H9 (cell line): ENCODE data around the gene ANKRD13C. TPM values are rescaled to one million over a fixed set of nuclear protein-coding genes. Genes with fewer than 3 reads are reported as not detected.

ENCODE experiments used
- DNase-seq: peaks from one replicate; pipeline ENCODE4 v3.0.0-alpha.2; 2017
- H2AFZ ChIP-seq: one replicate; pipeline ENCODE4 v1.6.1; 2013; ENCODE audit warnings: mild to moderate bottlenecking, low read length, control low read depth, moderate library complexity
- H2AK5ac ChIP-seq: 2 replicates; pipeline ENCODE4 v1.6.1; 2013; ENCODE audit warnings: low read length, control low read depth, mixed read lengths; ENCODE audit not compliant: insufficient read length
- H2BK120ac ChIP-seq: one replicate; pipeline ENCODE4 v1.6.1; 2013; ENCODE audit warnings: low read depth, mild to moderate bottlenecking, low read length, control low read depth, inconsistent platforms; ENCODE audit not compliant: poor library complexity, severe bottlenecking
- H2BK12ac ChIP-seq: 2 replicates; pipeline ENCODE4 v1.6.1; 2013; ENCODE audit warnings: low read length, control low read depth, mixed read lengths, low read depth; ENCODE audit not compliant: insufficient read length
- H2BK15ac ChIP-seq: 2 replicates; pipeline ENCODE4 v1.6.1; 2013; ENCODE audit warnings: low read depth, low read length, control low read depth
- H2BK20ac ChIP-seq: one replicate; pipeline ENCODE4 v1.6.1; 2013; ENCODE audit warnings: low read depth, mild to moderate bottlenecking, low read length, control low read depth, inconsistent platforms; ENCODE audit not compliant: poor library complexity, severe bottlenecking
- H2BK5ac ChIP-seq: 2 replicates; pipeline ENCODE4 v1.6.1; 2013; ENCODE audit warnings: low read length, control low read depth, mixed read lengths; ENCODE audit not compliant: insufficient read length
- H3K14ac ChIP-seq: 2 replicates; pipeline ENCODE4 v1.6.1; 2013; ENCODE audit warnings: low read length, control low read depth; ENCODE audit not compliant: insufficient read depth
- H3K18ac ChIP-seq: 2 replicates; pipeline ENCODE4 v1.6.1; 2013; ENCODE audit warnings: low read depth, mild to moderate bottlenecking, mixed read lengths, low read length, control low read depth; ENCODE audit not compliant: insufficient read length
- H3K23ac ChIP-seq: 2 replicates; pipeline ENCODE4 v1.6.1; 2013; ENCODE audit warnings: low read length, control low read depth, mixed read lengths, low read depth; ENCODE audit not compliant: insufficient read length
- H3K23me2 ChIP-seq: 2 replicates; pipeline ENCODE4 v1.6.1; 2013; ENCODE audit warnings: low read depth, mild to moderate bottlenecking, mixed read lengths, low read length, control low read depth; ENCODE audit not compliant: insufficient read length, poor library complexity, severe bottlenecking
- H3K27ac ChIP-seq: 2 replicates; pipeline ENCODE4 v1.5.1; 2013; ENCODE audit warnings: low read length, control low read depth, mixed read lengths, low read depth; ENCODE audit not compliant: insufficient read length
- H3K27me3 ChIP-seq: 2 replicates; pipeline ENCODE4 v1.6.1; 2013; ENCODE audit warnings: low read length, control low read depth, inconsistent platforms; ENCODE audit not compliant: insufficient read depth
- H3K4ac ChIP-seq: 2 replicates; pipeline ENCODE4 v1.6.1; 2013; ENCODE audit warnings: low read depth, mild to moderate bottlenecking, control low read depth, inconsistent platforms, low read length, moderate library complexity
- H3K4me1 ChIP-seq: 2 replicates; pipeline ENCODE4 v1.6.1; 2013; ENCODE audit warnings: low read length, control low read depth, inconsistent platforms; ENCODE audit not compliant: insufficient read depth
- H3K4me2 ChIP-seq: 2 replicates; pipeline ENCODE4 v1.6.1; 2013; ENCODE audit warnings: low read length, control low read depth, mixed read lengths; ENCODE audit not compliant: insufficient read length, insufficient read depth
- H3K56ac ChIP-seq: 2 replicates; pipeline ENCODE4 v1.6.1; 2013; ENCODE audit warnings: low read depth, mild to moderate bottlenecking, mixed read lengths, low read length, control low read depth; ENCODE audit not compliant: insufficient read length
- H3K79me1 ChIP-seq: 2 replicates; pipeline ENCODE4 v1.6.1; 2013; ENCODE audit warnings: low read depth, mild to moderate bottlenecking, moderate library complexity, low read length, control low read depth, inconsistent platforms; ENCODE audit not compliant: insufficient read depth, poor library complexity, severe bottlenecking
- H3K79me2 ChIP-seq: 2 replicates; pipeline ENCODE4 v1.6.1; 2013; ENCODE audit warnings: low read length, control low read depth, inconsistent platforms; ENCODE audit not compliant: insufficient read depth
- H3K9ac ChIP-seq: 2 replicates; pipeline ENCODE4 v1.6.1; 2013; ENCODE audit warnings: low read length, control low read depth, mixed read lengths; ENCODE audit not compliant: insufficient read length; ENCODE audit errors: extremely low read depth
- H3K9me3 ChIP-seq: one replicate; pipeline ENCODE4 v1.6.1; 2013; ENCODE audit warnings: low read depth, low read length, inconsistent platforms; ENCODE audit not compliant: control insufficient read depth
- H3T11ph ChIP-seq: one replicate; pipeline ENCODE4 v1.6.1; 2013; ENCODE audit warnings: mild to moderate bottlenecking, low read length, control low read depth, inconsistent platforms
- H4K20me1 ChIP-seq: one replicate; pipeline ENCODE4 v1.6.1; 2013; ENCODE audit not compliant: control insufficient read depth, insufficient read length, insufficient read depth
- H4K5ac ChIP-seq: 2 replicates; pipeline ENCODE4 v1.6.1; 2013; ENCODE audit warnings: low read depth, mild to moderate bottlenecking, mixed read lengths, low read length, control low read depth; ENCODE audit not compliant: insufficient read length
- H4K8ac ChIP-seq: replicated peaks from 2 replicates; pipeline ENCODE4 v1.6.1; 2013; ENCODE audit warnings: low read length, control low read depth, mixed read lengths, low read depth; ENCODE audit not compliant: insufficient read length
- H4K91ac ChIP-seq: 2 replicates; pipeline ENCODE4 v1.6.1; 2013; ENCODE audit warnings: low read depth, mild to moderate bottlenecking, moderate library complexity, mixed read lengths, low read length, control low read depth; ENCODE audit not compliant: insufficient read length
- H3K27ac Mint-ChIP-seq, 3 experiments: 2 replicates in 2 of 3; 3 replicates in 1 of 3; pipeline ENCODE4 v1.8.0; 2020 to 2021; ENCODE audit warnings: mixed read lengths in 3 of 3, mild to moderate bottlenecking in 1 of 3, moderate library complexity in 1 of 3
- H3K27me3 Mint-ChIP-seq: 2 replicates; pipeline ENCODE4 v1.8.0; 2021; ENCODE audit warnings: low read depth, mild to moderate bottlenecking, moderate library complexity, mixed read lengths
- H3K36me3 Mint-ChIP-seq, 3 experiments: 2 replicates in 2 of 3; 3 replicates in 1 of 3; pipeline ENCODE4 v1.8.0; 2020 to 2021; ENCODE audit warnings: low read depth in 3 of 3, mixed read lengths in 3 of 3; ENCODE audit not compliant: insufficient read depth in 1 of 3
- H3K4me1 Mint-ChIP-seq, 2 experiments: 2 replicates each; pipeline ENCODE4 v1.8.0; 2020; ENCODE audit warnings: mixed read lengths in 2 of 2
- H3K4me3 Mint-ChIP-seq, 2 experiments: 2 replicates in 1 of 2; 3 replicates in 1 of 2; pipeline ENCODE4 v1.8.0; 2020 to 2021; ENCODE audit warnings: mild to moderate bottlenecking in 2 of 2, mixed read lengths in 2 of 2, moderate library complexity in 1 of 2
- H3K9me3 Mint-ChIP-seq, 2 experiments: 2 replicates in 1 of 2; 3 replicates in 1 of 2; pipeline ENCODE4 v1.8.0; 2020; ENCODE audit warnings: mild to moderate bottlenecking in 2 of 2, mixed read lengths in 2 of 2, moderate library complexity in 1 of 2
- CTCF ChIP-seq: fragments of 200-600 bp; sonication (generic); conservative IDR thresholded peaks from 3 replicates; pipeline ENCODE4 v1.8.0; 2021; ENCODE audit warnings: antibody characterized with exemption, mild to moderate bottlenecking
- WGBS: extraction: QIAGEN DNeasy Blood & Tissue Kit; methylation state at CpG from one replicate; pipeline ENCODE4 v1.1.7; 2013; ENCODE audit warnings: missing lambda C conversion rate, low lambda C conversion rate, mixed read lengths; ENCODE audit not compliant: insufficient read length; ENCODE audit errors: extremely low coverage; 5-methylcytosine and 5-hydroxymethylcytosine counted together
- total RNA-seq: library from RNA; stranded (reverse); gene quantifications from 2 replicates; pipeline ENCODE4 v1.2.1, GENCODE V29; 2021

ANKRD13C gene
- total RNA-seq, 1 experiment from 2014 or later, result 19.7 TPM

DNA sequence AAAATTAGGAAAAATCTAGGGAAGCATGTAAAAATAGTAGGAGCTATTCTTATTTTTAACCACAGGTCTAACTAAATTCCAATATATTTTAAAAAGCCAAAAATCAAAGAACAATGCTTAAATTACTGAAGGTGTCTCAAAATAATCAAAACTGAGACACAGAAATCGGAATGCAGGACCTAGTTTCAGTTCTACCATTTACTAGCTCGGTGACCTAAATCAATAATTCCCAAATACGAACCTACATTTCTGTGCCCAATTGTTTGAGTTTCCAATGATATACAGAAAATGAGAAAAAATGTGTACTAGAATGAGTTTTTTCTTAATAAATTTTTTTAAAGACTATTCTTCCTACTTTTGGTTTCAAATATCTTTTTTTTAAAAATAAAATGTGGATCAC is 37.4 kb downstream of the ANKRD13C start:
- H3K27ac ChIP-seq, result no peak overlapping the region

More for the DNA sequence above, 37.4 kb downstream of the ANKRD13C start:
- Histone ChIP-seq H4K5ac (no peak overlapping the region), H4K20me1 (no peaks in the 10 kb centered on the region), H4K8ac (no peak overlapping the region), H3K56ac (no peak overlapping the region), H2BK20ac (no peak overlapping the region), H3K9me3 (no peaks in the 10 kb centered on the region), H3K9ac (no peak overlapping the region), H3K14ac (no peak overlapping the region), H3K23me2 (no peaks in the 10 kb centered on the region), H3K4me1 (no peaks in the 10 kb centered on the region), H2BK5ac (no peak overlapping the region), H3K79me1 (peaks cover 4% of the 10 kb centered on the region), H3T11ph (no peak overlapping the region), H3K18ac (no peak overlapping the region), H3K4me2 (no peak overlapping the region), H2BK12ac (no peak overlapping the region), H3K27me3 (no peaks in the 10 kb centered on the region), H2AK5ac (no peak overlapping the region), H3K23ac (no peak overlapping the region), H2BK120ac (no peak overlapping the region), H4K91ac (no peak overlapping the region), H3K79me2 (no peaks in the 10 kb centered on the region), H2BK15ac (no peak overlapping the region), H3K4ac (no peak overlapping the region), H2AFZ (no peak overlapping the region)
- no peak overlapping the region for H3K27ac Mint-ChIP-seq
- peaks cover 0 to 2% (median 0%) of the 10 kb centered on the region in 3 experiments; a peak in 1 of 7 replicates for H3K36me3 Mint-ChIP-seq
- no peaks in the 10 kb centered on the region for H3K9me3 Mint-ChIP-seq
- no peak for TF ChIP-seq CTCF
- DNase-seq, result no peak
- H3K4me1 Mint-ChIP-seq, result no peaks in the 10 kb centered on the region
- H3K27me3 Mint-ChIP-seq, result no peaks in the 10 kb centered on the region
- H3K4me3 Mint-ChIP-seq, result no peak overlapping the region
- WGBS, result no CpG with 5 or more reads among the region's 3 CpGs
